Endometrium (tissue), 2 donors: ENCODE data around the gene ATP13A3.

Experiments used
- FAIRE-seq: peaks from 2 replicates; lab custom pipeline; 2012; peaks lifted over from hg19 to GRCh38; lab: Jason Lieb, UNC
- donor health status: control.
- donor health status: control.

ATP13A3 gene

GRCh38 chr3:194369522-194370279 lies 117.1 kb downstream of the ATP13A3 start, which contains the start of gene LRRC15:
Gene LRRC15 (minus strand): TSS chr3:194369743. CDS start chr3:194361043, 8,700 bp downstream.
- FAIRE-seq = no peak

- no peak for FAIRE-seq
These were observed 117.9 kb downstream of the ATP13A3 start for GRCh38 chr3:194368918-194369317.

GRCh38 chr3:194367992-194368841 lies 118.6 kb downstream of the ATP13A3 start:
- no peak for FAIRE-seq

- no peak for FAIRE-seq
These were observed 120.8 kb downstream of the ATP13A3 start for GRCh38 chr3:194365978-194366490.

- FAIRE-seq = no peak
These were observed 121.3 kb downstream of the ATP13A3 start for GRCh38 chr3:194365526-194365925.

DNA sequence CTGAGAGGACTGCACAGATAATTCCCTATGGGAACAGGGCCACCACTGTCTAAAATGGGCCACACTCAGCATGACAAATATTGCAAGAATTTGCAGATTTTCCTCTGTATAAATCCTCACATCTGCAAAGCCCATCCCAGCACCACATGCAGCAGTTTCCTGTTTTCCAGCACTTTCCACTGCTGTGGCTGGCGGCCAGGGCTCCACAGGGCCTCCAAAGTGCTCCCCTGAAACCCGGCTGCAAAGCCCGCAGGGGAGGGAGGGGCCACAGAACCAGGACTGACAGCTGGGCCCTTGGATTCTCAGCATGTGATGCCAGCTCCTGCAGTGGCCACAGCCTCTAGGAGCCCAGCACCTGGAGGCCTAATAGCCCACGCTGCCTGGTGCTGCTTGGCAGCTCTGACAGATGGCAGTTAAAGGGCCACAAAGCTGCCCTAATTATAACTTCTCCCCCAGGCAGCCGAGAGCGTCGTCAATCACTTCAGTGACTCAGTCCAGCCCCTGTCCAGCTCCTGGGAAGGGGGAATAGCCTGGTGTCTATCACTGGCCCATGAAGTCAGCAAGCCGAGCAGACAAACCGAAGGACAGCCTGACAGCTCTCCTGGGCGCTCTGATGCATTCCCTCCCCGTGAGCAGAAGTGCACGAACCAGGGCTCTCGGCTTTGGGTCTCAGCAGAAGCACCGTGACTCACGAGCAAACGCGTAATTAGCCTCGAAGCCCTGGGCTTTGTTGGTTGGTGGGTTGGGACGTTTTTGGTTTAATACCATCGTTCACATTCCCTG lies 122.0 kb downstream of the ATP13A3 start:
- FAIRE-seq = no peak

GRCh38 chr3:194364314-194364651 lies 122.5 kb downstream of the ATP13A3 start:
- FAIRE-seq = no peak

- no peak for FAIRE-seq
These were observed 126.2 kb downstream of the ATP13A3 start for GRCh38 chr3:194360568-194360967.

DNA sequence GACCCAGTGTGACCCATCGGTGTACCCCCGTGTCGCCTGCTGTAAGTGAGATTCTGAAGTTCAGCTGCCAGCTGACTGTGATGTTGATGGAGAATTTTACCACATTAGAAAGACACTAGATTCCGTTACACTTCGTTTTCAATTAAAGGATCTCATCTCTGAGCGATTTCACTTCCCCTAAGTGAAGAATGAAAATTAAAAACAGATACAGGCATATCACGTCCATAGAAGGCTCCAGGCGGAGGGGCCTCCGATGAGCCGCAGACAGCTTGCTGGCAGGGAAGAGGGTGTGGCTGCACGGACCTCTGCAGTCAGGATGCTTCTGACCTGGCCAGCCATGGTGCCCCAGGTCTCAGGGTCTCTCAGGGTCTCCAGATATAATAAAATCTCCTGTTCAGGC lies 129.1 kb downstream of the ATP13A3 start:
- FAIRE-seq = no peak

- FAIRE-seq = no peak
These were observed 131.4 kb downstream of the ATP13A3 start for GRCh38 chr3:194355379-194355778.

GRCh38 chr3:194354315-194354714 lies 132.5 kb downstream of the ATP13A3 start:
- no peak for FAIRE-seq
